Measurements from ENCODE around the gene CALHM6. TPM values are rescaled to one million over a fixed set of nuclear protein-coding genes. Genes with fewer than 3 reads are reported as not detected.

Gene CALHM6
- total and polyA plus RNA-seq, 12 donors = 1.1 to 55.3 (median 6.5) TPM

- Histone ChIP-seq H3K4me1 (replicated peaks in 1 of 2) (peaks cover 7 to 9% of the 10 kb centered on the region in 2 donors), H3K27ac (peak overlapping the region in 2 of 5 donors; percentile 18 to 40), H3K36me3 (replicated peaks in 1 of 2) (no peaks in the 10 kb centered on the region), H3K9me3 (replicated peaks in 1 of 3) (no peaks in the 10 kb centered on the region), H3K4me3 (no peak overlapping the region), H3K27me3 (no peaks in the 10 kb centered on the region)
- TF ChIP-seq POLR2A (IDR thresholded peaks at IDR 0.05) = no peak
- no peak for TF ChIP-seq CTCF (IDR thresholded peaks at IDR 0.05)
- WGBS, 4 donors = 54 to 67% (median 61%) methylated on average over 5 of the region's 5 CpGs
- intact Hi-C loops (cut with DNase I) = no loop called here
- peak in 6 of 7 donors; percentile 20 to 64 (median 36) for DNase-seq
Measured at GRCh38 chr6:116465246-116465645, 4.1 kb downstream of the CALHM6 start.

- intact Hi-C loops (cut with DNase I) = no loop called here
- WGBS, 4 donors = 92 to 100% (median 97%) methylated on average over 1 of the region's 1 CpG
- Histone ChIP-seq H3K27me3 (no peaks in the 10 kb centered on the region), H3K4me3 (no peak overlapping the region), H3K27ac (no peak overlapping the region), H3K4me1 (replicated peaks in 1 of 2) (peaks cover 2 to 5% of the 10 kb centered on the region in 2 donors), H3K9me3 (replicated peaks in 1 of 3) (no peaks in the 10 kb centered on the region), H3K36me3 (replicated peaks in 1 of 2) (no peaks in the 10 kb centered on the region)
- DNase-seq = no peak
- TF ChIP-seq POLR2A (IDR thresholded peaks at IDR 0.05) (no peak), CTCF (IDR thresholded peaks at IDR 0.05) (no peak)
Measured at GRCh38 chr6:116467096-116467495, 5.9 kb downstream of the CALHM6 start.

GRCh38 chr6:116467514-116467913 is 6.3 kb downstream of the CALHM6 start:
- TF ChIP-seq CTCF (IDR thresholded peaks at IDR 0.05) (no peak), POLR2A (IDR thresholded peaks at IDR 0.05) (no peak)
- Histone ChIP-seq H3K36me3 (replicated peaks in 1 of 2) (no peaks in the 10 kb centered on the region), H3K4me3 (no peak overlapping the region), H3K27me3 (no peaks in the 10 kb centered on the region), H3K4me1 (replicated peaks in 1 of 2) (peaks cover 0 to 1% of the 10 kb centered on the region in 2 donors), H3K27ac (no peak overlapping the region), H3K9me3 (replicated peaks in 1 of 3) (no peaks in the 10 kb centered on the region)
- no peak for DNase-seq
- intact Hi-C loops (cut with DNase I) = no loop called here

- H3K4me1 ChIP-seq (replicated peaks in 1 of 2) = no peaks in the 10 kb centered on the region
- H3K27ac ChIP-seq = no peak overlapping the region
- no peaks in the 10 kb centered on the region for H3K9me3 ChIP-seq (replicated peaks in 1 of 3)
- no peak for DNase-seq
- H3K36me3 ChIP-seq (replicated peaks in 1 of 2) = no peaks in the 10 kb centered on the region
- no peaks in the 10 kb centered on the region for H3K27me3 ChIP-seq
- WGBS, 4 donors = 65 to 77% (median 76%) methylated on average over 1 of the region's 1 CpG
- intact Hi-C loops (cut with DNase I) = no loop called here
- H3K4me3 ChIP-seq = no peak overlapping the region
- TF ChIP-seq POLR2A (IDR thresholded peaks at IDR 0.05) (no peak), CTCF (IDR thresholded peaks at IDR 0.05) (no peak)
Measured at GRCh38 chr6:116468293-116468692, 7.1 kb downstream of the CALHM6 start.
